CD1c-positive myeloid dendritic cell (primary cell): ENCODE measurements around the gene ARID1B.
A peak's percentile ranks its signal among the peaks of the same experiment; 100 is the strongest.

Experiments used
- DNase-seq: peaks from one replicate; pipeline ENCODE4 v3.0.0-alpha.2; 2016; ENCODE audit errors: extremely low spot score

Gene ARID1B

GRCh38 chr6:156791320-156791850 is 14.2 kb downstream of the ARID1B start:
- no peak for DNase-seq

- DNase-seq, result no peak
Observed at GRCh38 chr6:156793200-156793599, 16.0 kb downstream of the ARID1B start.

GRCh38 chr6:156794546-156795354 is 17.6 kb downstream of the ARID1B start:
- no peak for DNase-seq

GRCh38 chr6:156795825-156796224 is 18.6 kb downstream of the ARID1B start:
- DNase-seq, result no peak

GRCh38 chr6:156796627-156797026 is 19.4 kb downstream of the ARID1B start:
- no peak for DNase-seq

GRCh38 chr6:156797901-156798735 is 20.9 kb downstream of the ARID1B start:
- no peak for DNase-seq

- no peak for DNase-seq
Observed at GRCh38 chr6:156801712-156802111, 24.5 kb downstream of the ARID1B start.

- DNase-seq, result no peak
Observed at GRCh38 chr6:156803353-156803752, 26.2 kb downstream of the ARID1B start.

- DNase-seq, result no peak
Observed at GRCh38 chr6:156804402-156804801, 27.2 kb downstream of the ARID1B start.

- DNase-seq, result no peak
Observed at GRCh38 chr6:156806155-156806554, 29.0 kb downstream of the ARID1B start.

GRCh38 chr6:156807028-156807427 is 29.9 kb downstream of the ARID1B start:
- no peak for DNase-seq

- DNase-seq, result no peak
Observed at GRCh38 chr6:156807795-156808194, 30.6 kb downstream of the ARID1B start.

GRCh38 chr6:156808287-156808686 is 31.1 kb downstream of the ARID1B start:
- DNase-seq, result no peak

GRCh38 chr6:156809034-156809433 is 31.9 kb downstream of the ARID1B start:
- peak; percentile 76 for DNase-seq

GRCh38 chr6:156809446-156810178 is 32.4 kb downstream of the ARID1B start:
- no peak for DNase-seq

- DNase-seq, result no peak
Observed at GRCh38 chr6:156814036-156814581, 36.9 kb downstream of the ARID1B start.

- no peak for DNase-seq
Observed at GRCh38 chr6:156816505-156816904, 39.3 kb downstream of the ARID1B start.

GRCh38 chr6:156820089-156820798 is 43.1 kb downstream of the ARID1B start:
- no peak for DNase-seq

GRCh38 chr6:156821707-156822106 is 44.5 kb downstream of the ARID1B start:
- DNase-seq, result no peak

GRCh38 chr6:156822747-156823206 is 45.6 kb downstream of the ARID1B start:
- no peak for DNase-seq

- DNase-seq, result no peak
Observed at GRCh38 chr6:156824142-156824541, 47.0 kb downstream of the ARID1B start.
